PC-3 (cell line): ENCODE results near the gene MLLT3.

Source experiments
- EZH2 ChIP-seq: fragments of 300-600 bp; sonication (generic); IDR thresholded peaks from one replicate; pipeline ENCODE4 v1.6.1; 2017; ENCODE audit warnings: antibody characterized with exemption, mild to moderate bottlenecking, low read length; ENCODE audit not compliant: unreplicated experiment
- EZH2phosphoT487 ChIP-seq: fragments of 300-600 bp; sonication (generic); IDR thresholded peaks from 2 replicates; pipeline ENCODE4 v1.6.1; 2018; ENCODE audit warnings: mild to moderate bottlenecking, antibody characterized with exemption, low read length, borderline replicate concordance
- TF ChIP-seq, protein P1 (sequence below): fragments of 300-600 bp; sonication (generic); conservative IDR thresholded peaks from 2 replicates; pipeline ENCODE4 v1.5.1; 2017; ENCODE audit warnings: antibody characterized with exemption, low read depth, mild to moderate bottlenecking, low read length

DNA sequence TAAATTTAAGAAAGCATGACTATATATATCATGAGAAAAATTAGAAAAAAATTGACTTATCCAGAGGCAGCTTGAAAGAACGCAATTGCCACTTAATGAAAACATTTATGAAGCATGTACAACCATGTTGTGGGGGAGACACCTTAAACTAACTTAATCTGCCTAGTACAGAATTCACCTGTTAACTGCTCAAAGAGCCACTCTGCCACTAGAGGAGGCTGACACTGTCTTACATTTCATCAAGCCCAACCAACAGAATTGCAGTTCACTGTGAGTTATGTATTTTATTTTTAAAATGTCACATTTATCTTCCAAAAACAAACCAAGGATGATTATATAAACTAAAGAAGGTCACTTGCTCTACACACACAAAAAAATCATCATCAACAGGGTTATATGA, 252.9 kb downstream of the MLLT3 start:
- TF ChIP-seq, protein P1, sequence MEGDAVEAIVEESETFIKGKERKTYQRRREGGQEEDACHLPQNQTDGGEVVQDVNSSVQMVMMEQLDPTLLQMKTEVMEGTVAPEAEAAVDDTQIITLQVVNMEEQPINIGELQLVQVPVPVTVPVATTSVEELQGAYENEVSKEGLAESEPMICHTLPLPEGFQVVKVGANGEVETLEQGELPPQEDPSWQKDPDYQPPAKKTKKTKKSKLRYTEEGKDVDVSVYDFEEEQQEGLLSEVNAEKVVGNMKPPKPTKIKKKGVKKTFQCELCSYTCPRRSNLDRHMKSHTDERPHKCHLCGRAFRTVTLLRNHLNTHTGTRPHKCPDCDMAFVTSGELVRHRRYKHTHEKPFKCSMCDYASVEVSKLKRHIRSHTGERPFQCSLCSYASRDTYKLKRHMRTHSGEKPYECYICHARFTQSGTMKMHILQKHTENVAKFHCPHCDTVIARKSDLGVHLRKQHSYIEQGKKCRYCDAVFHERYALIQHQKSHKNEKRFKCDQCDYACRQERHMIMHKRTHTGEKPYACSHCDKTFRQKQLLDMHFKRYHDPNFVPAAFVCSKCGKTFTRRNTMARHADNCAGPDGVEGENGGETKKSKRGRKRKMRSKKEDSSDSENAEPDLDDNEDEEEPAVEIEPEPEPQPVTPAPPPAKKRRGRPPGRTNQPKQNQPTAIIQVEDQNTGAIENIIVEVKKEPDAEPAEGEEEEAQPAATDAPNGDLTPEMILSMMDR = 0 out of 2 replicates have a peak, but pooled peaks have one; percentile 13
- no peak for TF ChIP-seq EZH2
- no peak for TF ChIP-seq EZH2phosphoT487
